Liver (tissue), 9 donors: ENCODE data around the gene CHAF1B. TPM values are rescaled to one million over a fixed set of nuclear protein-coding genes. Genes with fewer than 3 reads are reported as not detected.

ENCODE experiments used
- DNase-seq: peaks from one replicate; pipeline ENCODE4 v3.0.0-alpha.2; 2017; ENCODE audit warnings: low spot score
- H3K27ac ChIP-seq, 2 donors: one replicate each; pipeline ENCODE4 v1.7.0; 2013; ENCODE audit warnings: inconsistent platforms in 2 of 2, low read length in 2 of 2, control low read depth in 1 of 2, low read depth in 1 of 2, mild to moderate bottlenecking in 1 of 2
- H3K27me3 ChIP-seq, 4 donors: one replicate each; pipeline versions ENCODE4 v1.6.1 to v1.7.0; 2013; ENCODE audit warnings: low read length in 3 of 4, inconsistent platforms in 1 of 4, mild to moderate bottlenecking in 1 of 4, moderate library complexity in 1 of 4; ENCODE audit not compliant: control insufficient read depth in 4 of 4, insufficient read depth in 4 of 4
- H3K36me3 ChIP-seq, 4 donors: one replicate each; pipeline versions ENCODE4 v1.6.1 to v1.7.0; 2013; ENCODE audit warnings: low read length in 3 of 4, mild to moderate bottlenecking in 3 of 4, low read depth in 1 of 4, moderate library complexity in 1 of 4; ENCODE audit not compliant: control insufficient read depth in 4 of 4, insufficient read depth in 3 of 4
- H3K4me1 ChIP-seq, 4 donors: one replicate each; pipeline versions ENCODE4 v1.6.1 to v1.7.0; 2013; ENCODE audit warnings: low read length in 3 of 4, mild to moderate bottlenecking in 3 of 4, moderate library complexity in 1 of 4; ENCODE audit not compliant: control insufficient read depth in 4 of 4, insufficient read depth in 4 of 4
- H3K4me3 ChIP-seq, 3 donors: one replicate each; pipeline versions ENCODE4 v1.6.1 to v1.7.0; 2013; ENCODE audit warnings: low read length in 3 of 3, control low read depth in 1 of 3, low read depth in 1 of 3, mild to moderate bottlenecking in 1 of 3
- H3K9ac ChIP-seq, 2 donors: one replicate each; pipeline ENCODE4 v1.7.0; 2013; ENCODE audit warnings: low read length in 2 of 2, mild to moderate bottlenecking in 2 of 2, moderate library complexity in 2 of 2, control low read depth in 1 of 2, low read depth in 1 of 2
- H3K9me3 ChIP-seq, 4 donors: one replicate each; pipeline versions ENCODE4 v1.6.1 to v1.7.0; 2013; ENCODE audit warnings: low read length in 3 of 4; ENCODE audit not compliant: control insufficient read depth in 4 of 4
- ATF3 ChIP-seq: IDR thresholded peaks from 2 replicates; pipeline ENCODE4 v1.6.1; 2016; ENCODE audit warnings: antibody characterized with exemption
- CTCF ChIP-seq: fragments of 150-350 bp; IDR thresholded peaks from 2 replicates; pipeline ENCODE4 v1.5.1; 2017; ENCODE audit warnings: improper control_type of control experiment, low read depth, low read length; ENCODE audit not compliant: missing input control
- FOXA1 ChIP-seq: IDR thresholded peaks from 2 replicates; pipeline ENCODE4 v1.6.1; 2016; ENCODE audit warnings: antibody characterized with exemption
- FOXA2 ChIP-seq: IDR thresholded peaks from 2 replicates; pipeline ENCODE4 v1.6.1; 2016; ENCODE audit warnings: antibody characterized with exemption
- GABPA ChIP-seq, 2 donors: IDR thresholded peaks in 1 of 2; conservative IDR thresholded peaks in 1 of 2; 2 replicates each; pipeline ENCODE4 v1.6.1; 2016; ENCODE audit warnings: antibody characterized with exemption in 2 of 2, mild to moderate bottlenecking in 1 of 2, moderate library complexity in 1 of 2
- HNF4A ChIP-seq, 2 donors: conservative IDR thresholded peaks; 2 replicates each; pipeline ENCODE4 v1.6.1; 2016; ENCODE audit warnings: antibody characterized with exemption in 2 of 2, mild to moderate bottlenecking in 2 of 2
- HNF4G ChIP-seq: IDR thresholded peaks from 2 replicates; pipeline ENCODE4 v1.6.1; 2016; ENCODE audit warnings: antibody characterized with exemption
- JUND ChIP-seq, 2 donors: IDR thresholded peaks; 2 replicates each; pipeline ENCODE4 v1.6.1; 2016; ENCODE audit warnings: antibody characterized with exemption in 2 of 2
- MAX ChIP-seq: IDR thresholded peaks from 2 replicates; pipeline ENCODE4 v1.6.1; 2016; ENCODE audit warnings: antibody characterized with exemption
- RAD21 ChIP-seq, 2 donors: IDR thresholded peaks; 2 replicates each; pipeline ENCODE4 v1.6.1; 2016; ENCODE audit warnings: antibody characterized with exemption in 2 of 2, mild to moderate bottlenecking in 2 of 2
- REST ChIP-seq: IDR thresholded peaks from 2 replicates; pipeline ENCODE4 v1.6.1; 2016; ENCODE audit warnings: antibody characterized with exemption, mild to moderate bottlenecking
- RXRA ChIP-seq, 2 donors: IDR thresholded peaks; 2 replicates each; pipeline ENCODE4 v1.6.1; 2017 to 2018; ENCODE audit warnings: antibody characterized with exemption in 2 of 2, mild to moderate bottlenecking in 1 of 2
- SP1 ChIP-seq: IDR thresholded peaks from 2 replicates; pipeline ENCODE4 v1.6.1; 2018; ENCODE audit warnings: antibody characterized with exemption, mild to moderate bottlenecking
- TAF1 ChIP-seq: conservative IDR thresholded peaks from 2 replicates; pipeline ENCODE4 v1.6.1; 2016; ENCODE audit warnings: antibody characterized with exemption, mild to moderate bottlenecking
- YY1 ChIP-seq: IDR thresholded peaks from 2 replicates; pipeline ENCODE4 v1.6.1; 2016; ENCODE audit warnings: antibody characterized with exemption, mild to moderate bottlenecking
- WGBS: extraction: QIAGEN DNeasy Blood & Tissue Kit; methylation state at CpG from one replicate; pipeline ENCODE4 v1.1.7; 2013; 5-methylcytosine and 5-hydroxymethylcytosine counted together
- polyA plus RNA-seq, 2 donors: library from polyadenylated mRNA; stranded (reverse) in 1 of 2; unstranded in 1 of 2; fragments of 200-250 nt in 1 of 2; fragments of >200 nt in 1 of 2; fragmentation: Nextera tagmentation in 1 of 2; extraction: Ambion mirVana in 1 of 2; gene quantifications; one replicate each; pipeline versions ENCODE4 v1.2.1 to v1.2.3, GENCODE V29; 2013 to 2015
- total RNA-seq, 2 donors: library from RNA; depleted of rRNA; stranded (reverse); fragments of >200 nt; gene quantifications; one replicate each; pipeline ENCODE4 v1.2.3, GENCODE V29; 2014
- donor health status: healthy.
- donor health status: healthy.
- donor health status: healthy.
- donor health status: healthy.
- donor health status: healthy.

The CHAF1B gene
- total and polyA plus RNA-seq, 4 donors: 0.33 to 2.7 (median 0.49) TPM

- TF ChIP-seq RAD21 (IDR thresholded peaks at IDR 0.05): no peak
- TF ChIP-seq FOXA2: no peak
- no peak for TF ChIP-seq ATF3
- no peak for TF ChIP-seq HNF4A (conservative IDR thresholded peaks at IDR 0.05)
- TF ChIP-seq RXRA (IDR thresholded peaks at IDR 0.05): no peak
- no peak for TF ChIP-seq HNF4G
- TF ChIP-seq YY1: no peak
- no peak for TF ChIP-seq CTCF
- no peak for TF ChIP-seq MAX
- no peak for TF ChIP-seq GABPA (IDR thresholded peaks at IDR 0.05 in 1 of 2, conservative IDR thresholded peaks at IDR 0.05 in 1 of 2)
- no peak for TF ChIP-seq TAF1
- no peak for TF ChIP-seq SP1
- TF ChIP-seq REST: no peak
- no peak for TF ChIP-seq FOXA1
- Histone ChIP-seq H3K4me1 (no peaks in the 10 kb centered on the region), H3K27ac (no peak overlapping the region), H3K9ac (no peak overlapping the region), H3K36me3 (no peaks in the 10 kb centered on the region), H3K27me3 (no peaks in the 10 kb centered on the region), H3K9me3 (no peaks in the 10 kb centered on the region), H3K4me3 (no peak overlapping the region)
- no peak for DNase-seq
- 79% methylated on average over 10 of the region's 10 CpGs for WGBS
Observed at GRCh38 chr21:36446301-36446700, 61.1 kb downstream of the CHAF1B start.

GRCh38 chr21:36450511-36450910 lies 65.3 kb downstream of the CHAF1B start:
- no peak for DNase-seq
- H3K9ac ChIP-seq: no peak overlapping the region
- no peak overlapping the region for H3K27ac ChIP-seq
- no peak for TF ChIP-seq FOXA2
- TF ChIP-seq GABPA (IDR thresholded peaks at IDR 0.05 in 1 of 2, conservative IDR thresholded peaks at IDR 0.05 in 1 of 2): no peak
- no peak for TF ChIP-seq HNF4A (conservative IDR thresholded peaks at IDR 0.05)
- no peak for TF ChIP-seq MAX
- TF ChIP-seq RXRA (IDR thresholded peaks at IDR 0.05): no peak
- TF ChIP-seq REST: no peak
- no peak for TF ChIP-seq RAD21 (IDR thresholded peaks at IDR 0.05)
- TF ChIP-seq JUND (IDR thresholded peaks at IDR 0.05): no peak
- no peak for TF ChIP-seq TAF1
- TF ChIP-seq YY1: no peak
- no peak for TF ChIP-seq HNF4G
- H3K4me1 ChIP-seq: peaks cover 0 to 4% (median 0%) of the 10 kb centered on the region in 4 donors
- WGBS: 80% methylated on average over 2 of the region's 2 CpGs
- no peaks in the 10 kb centered on the region for H3K27me3 ChIP-seq
- no peaks in the 10 kb centered on the region for H3K36me3 ChIP-seq
- no peaks in the 10 kb centered on the region for H3K9me3 ChIP-seq
- H3K4me3 ChIP-seq: no peak overlapping the region
